Sigmoid colon (tissue), 4 donors: ENCODE measurements around the gene GJC2.
"Not testable (repeated sequence)": the region's sequence is repeated elsewhere in the genome, so short reads cannot be mapped to it uniquely, and the experiment has no call there.

Source experiments
- POLR2A ChIP-seq, 2 donors: fragments of 450-650 bp; IDR thresholded peaks; one replicate each; pipeline ENCODE4 v1.6.1; 2016; ENCODE audit warnings: antibody characterized with exemption in 2 of 2, mild to moderate bottlenecking in 2 of 2, moderate library complexity in 2 of 2
- POLR2AphosphoS5 ChIP-seq, 4 donors: sonication (generic); formaldehyde crosslinking; IDR thresholded peaks; one replicate each; pipeline ENCODE4 v1.6.1; 2017; ENCODE audit warnings: antibody characterized with exemption in 4 of 4
- TF ChIP-seq, protein P1 (sequence below), 4 experiments: fragments of 450-650 bp in 3 of 4; fragments of 200-600 bp in 1 of 4; IDR thresholded peaks; one replicate each; pipeline ENCODE4 v1.5.1; 2016 to 2019; ENCODE audit warnings: antibody characterized with exemption in 4 of 4, mild to moderate bottlenecking in 3 of 4, moderate library complexity in 2 of 4

DNA sequence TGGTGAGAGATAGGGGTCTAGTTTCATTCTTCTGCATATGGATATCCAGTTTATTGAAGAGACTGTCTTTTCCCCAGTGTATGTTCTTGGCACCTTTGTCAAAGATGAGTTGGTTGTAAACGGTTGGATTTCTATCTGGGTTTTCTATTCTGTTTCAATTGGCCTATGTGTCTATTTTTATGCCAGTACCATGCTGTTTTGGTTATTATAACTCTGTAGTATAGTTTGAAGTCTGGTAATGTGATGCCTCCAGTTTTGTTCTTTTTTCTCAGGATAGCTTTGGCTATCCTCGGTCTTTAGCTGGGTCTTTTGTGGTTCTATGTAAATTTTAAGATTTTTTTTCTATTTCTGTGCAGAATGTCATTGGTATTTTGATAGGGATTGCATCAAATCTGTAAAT lies 38.5 kb downstream of the GJC2 start:
- not testable (repeated sequence) for TF ChIP-seq POLR2A, POLR2AphosphoS5 (IDR thresholded peaks at IDR 0.05)
- TF ChIP-seq, protein P1, sequence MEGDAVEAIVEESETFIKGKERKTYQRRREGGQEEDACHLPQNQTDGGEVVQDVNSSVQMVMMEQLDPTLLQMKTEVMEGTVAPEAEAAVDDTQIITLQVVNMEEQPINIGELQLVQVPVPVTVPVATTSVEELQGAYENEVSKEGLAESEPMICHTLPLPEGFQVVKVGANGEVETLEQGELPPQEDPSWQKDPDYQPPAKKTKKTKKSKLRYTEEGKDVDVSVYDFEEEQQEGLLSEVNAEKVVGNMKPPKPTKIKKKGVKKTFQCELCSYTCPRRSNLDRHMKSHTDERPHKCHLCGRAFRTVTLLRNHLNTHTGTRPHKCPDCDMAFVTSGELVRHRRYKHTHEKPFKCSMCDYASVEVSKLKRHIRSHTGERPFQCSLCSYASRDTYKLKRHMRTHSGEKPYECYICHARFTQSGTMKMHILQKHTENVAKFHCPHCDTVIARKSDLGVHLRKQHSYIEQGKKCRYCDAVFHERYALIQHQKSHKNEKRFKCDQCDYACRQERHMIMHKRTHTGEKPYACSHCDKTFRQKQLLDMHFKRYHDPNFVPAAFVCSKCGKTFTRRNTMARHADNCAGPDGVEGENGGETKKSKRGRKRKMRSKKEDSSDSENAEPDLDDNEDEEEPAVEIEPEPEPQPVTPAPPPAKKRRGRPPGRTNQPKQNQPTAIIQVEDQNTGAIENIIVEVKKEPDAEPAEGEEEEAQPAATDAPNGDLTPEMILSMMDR (IDR thresholded peaks at IDR 0.05): not testable (repeated sequence)
